ENCODE results near the gene SAMD8.

SAMD8 gene

GRCh38 chr10:75074711-75075445 lies 36.6 kb upstream of the SAMD8 start:
- DNase-seq (ENCODE audit: insufficient read length, low spot score) (no peak), FAIRE-seq (no peak)
- no peak for TF ChIP-seq CTCF (IDR thresholded peaks at IDR 0.05; ENCODE audit: insufficient read depth, missing control alignments)

GRCh38 chr10:75076348-75076747 lies 35.1 kb upstream of the SAMD8 start:
- no peak for FAIRE-seq
- TF ChIP-seq CTCF (IDR thresholded peaks at IDR 0.05; ENCODE audit: insufficient read depth, missing control alignments), result no peak
- no peak for DNase-seq (ENCODE audit: insufficient read length, low spot score)

GRCh38 chr10:75079436-75080083 lies 31.9 kb upstream of the SAMD8 start:
- TF ChIP-seq CTCF (IDR thresholded peaks at IDR 0.05; ENCODE audit: insufficient read depth, missing control alignments), result no peak
- DNase-seq (ENCODE audit: insufficient read length, low spot score) (no peak), FAIRE-seq (no peak)

GRCh38 chr10:75080554-75080953 lies 30.9 kb upstream of the SAMD8 start:
- TF ChIP-seq CTCF (IDR thresholded peaks at IDR 0.05; ENCODE audit: insufficient read depth, missing control alignments), result no peak
- no peak for FAIRE-seq
- DNase-seq (ENCODE audit: insufficient read length, low spot score), result no peak

- no peak for FAIRE-seq
- DNase-seq (ENCODE audit: insufficient read length, low spot score), result no peak
- no peak for TF ChIP-seq CTCF (IDR thresholded peaks at IDR 0.05; ENCODE audit: insufficient read depth, missing control alignments)
Measured at GRCh38 chr10:75081379-75081778, 30.1 kb upstream of the SAMD8 start.

GRCh38 chr10:75083972-75084833 lies 27.3 kb upstream of the SAMD8 start:
- DNase-seq (ENCODE audit: insufficient read length, low spot score), result no peak
- no peak for TF ChIP-seq CTCF (IDR thresholded peaks at IDR 0.05; ENCODE audit: insufficient read depth, missing control alignments)
- no peak for FAIRE-seq
